ENCODE data around the gene LRRC8D. TPM values are rescaled to one million over a fixed set of nuclear protein-coding genes. Genes with fewer than 3 reads are reported as not detected.
A peak's percentile ranks its signal among the peaks of the same experiment; 100 is the strongest.

The LRRC8D gene
- total RNA-seq, 4 donors from 2014 or later = 6.9 to 13.2 (median 8.8) TPM

- DNase-seq (ENCODE audit: low spot score) = no peak
- no peak for TF ChIP-seq CTCF (IDR thresholded peaks at IDR 0.05)
- ATAC-seq (ENCODE audit: low FRiP score) = no peak
These were observed 20.1 kb upstream of the LRRC8D start for GRCh38 chr1:89800718-89801117.

GRCh38 chr1:89802051-89802450, 18.8 kb upstream of the LRRC8D start:
- ATAC-seq (ENCODE audit: low FRiP score) (no peak), DNase-seq (ENCODE audit: low spot score) (no peak)
- no peak for TF ChIP-seq CTCF (IDR thresholded peaks at IDR 0.05)

- no peak for ATAC-seq (ENCODE audit: low FRiP score)
- TF ChIP-seq CTCF (IDR thresholded peaks at IDR 0.05) = no peak
- no peak for DNase-seq (ENCODE audit: low spot score)
These were observed 18.0 kb upstream of the LRRC8D start for GRCh38 chr1:89802841-89803240.

GRCh38 chr1:89804642-89805237, 16.1 kb upstream of the LRRC8D start:
- peak in 1 of 3 donors; percentile 62 for TF ChIP-seq CTCF (IDR thresholded peaks at IDR 0.05)
- peak; percentile 98 for DNase-seq (ENCODE audit: low spot score)
- peak; percentile 87 for ATAC-seq (ENCODE audit: low FRiP score)

- TF ChIP-seq CTCF (IDR thresholded peaks at IDR 0.05) = no peak
- ATAC-seq (ENCODE audit: low FRiP score) = no peak
- no peak for DNase-seq (ENCODE audit: low spot score)
These were observed 14.2 kb upstream of the LRRC8D start for GRCh38 chr1:89806616-89807015.

GRCh38 chr1:89807503-89807902, 13.3 kb upstream of the LRRC8D start:
- DNase-seq (ENCODE audit: low spot score) (no peak), ATAC-seq (ENCODE audit: low FRiP score) (no peak)
- TF ChIP-seq CTCF (IDR thresholded peaks at IDR 0.05) = no peak

GRCh38 chr1:89807983-89808382, 12.8 kb upstream of the LRRC8D start:
- ATAC-seq (ENCODE audit: low FRiP score) = no peak
- no peak for TF ChIP-seq CTCF (IDR thresholded peaks at IDR 0.05)
- no peak for DNase-seq (ENCODE audit: low spot score)
